Stimulated activated CD4-positive, alpha-beta T cell treated with anti-CD3 and anti-CD28 coated beads, TNF-alpha, amount 100 ng/mL, for 1 hour (primary cell): ENCODE measurements around the gene CCBE1.
"Not testable (repeated sequence)": the region's sequence is repeated elsewhere in the genome, so short reads cannot be mapped to it uniquely, and the experiment has no call there.

Experiments used
- DNase-seq, 3 donors: peaks; one replicate each; pipeline ENCODE4 v3.0.0-alpha.2; 2020; ENCODE audit warnings: low read depth in 3 of 3, low spot score in 1 of 3

CCBE1 gene

DNA sequence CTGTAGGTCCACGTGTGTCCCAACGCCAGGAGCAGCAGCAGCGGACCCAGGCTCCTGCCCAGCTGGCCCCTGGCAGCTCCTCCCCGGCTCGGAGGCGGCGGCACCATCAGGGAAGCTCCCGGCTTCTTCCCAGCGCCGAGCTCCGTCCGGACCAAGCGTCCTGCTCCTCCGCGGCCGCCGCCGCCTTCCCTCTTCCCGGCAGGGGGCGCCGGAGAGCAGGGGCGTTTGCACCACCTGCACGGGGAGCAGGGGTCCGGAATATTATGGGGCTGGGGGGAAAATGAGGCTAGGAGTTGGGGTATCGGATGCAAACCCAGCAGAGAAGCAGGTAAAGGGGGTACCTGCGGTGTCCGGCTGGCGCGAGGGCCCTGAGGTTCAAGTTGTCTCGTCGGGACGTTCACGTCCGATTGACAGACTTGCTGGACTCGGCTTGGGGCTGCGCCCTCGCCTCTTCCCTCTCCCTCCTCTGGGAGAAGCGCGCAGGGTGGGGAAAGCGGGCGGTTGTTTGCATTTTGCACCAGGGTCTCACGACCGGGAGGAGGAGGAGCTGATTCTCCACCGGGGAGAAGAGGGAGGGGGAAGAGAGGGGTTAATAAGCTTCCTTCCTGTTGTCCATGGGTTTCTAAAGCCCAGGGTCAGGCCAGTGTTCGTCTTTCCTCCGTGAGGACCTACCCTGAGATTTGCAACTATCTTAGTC is at the start of gene CCBE1:
Gene CCBE1 (minus strand): TSS at position 188 of the 697 bp plus-strand sequence.
- DNase-seq: peak in 1 of 3 donors; percentile 12

DNA sequence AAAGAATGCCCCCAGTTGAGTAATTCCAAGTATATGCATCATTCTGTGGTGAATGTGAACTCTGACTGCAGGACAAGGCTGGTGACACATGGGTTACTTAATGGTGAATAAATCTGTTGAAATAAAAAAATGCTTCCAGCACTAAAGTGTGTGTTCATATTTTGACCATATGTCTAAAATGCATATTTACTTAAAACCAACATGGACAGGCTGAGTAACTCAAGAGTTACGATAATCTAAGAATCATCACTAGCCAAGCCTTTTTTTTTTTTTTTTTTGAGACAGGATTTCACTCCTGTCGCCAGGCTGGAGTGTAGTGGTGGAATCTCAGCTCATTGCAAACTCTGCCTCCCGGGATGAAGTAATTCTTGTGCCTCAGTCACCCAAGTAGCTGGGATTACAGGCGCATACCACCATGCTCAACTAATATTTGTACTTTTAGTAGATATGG is 47.1 kb upstream of the CCBE1 start:
- no peak for DNase-seq

DNA sequence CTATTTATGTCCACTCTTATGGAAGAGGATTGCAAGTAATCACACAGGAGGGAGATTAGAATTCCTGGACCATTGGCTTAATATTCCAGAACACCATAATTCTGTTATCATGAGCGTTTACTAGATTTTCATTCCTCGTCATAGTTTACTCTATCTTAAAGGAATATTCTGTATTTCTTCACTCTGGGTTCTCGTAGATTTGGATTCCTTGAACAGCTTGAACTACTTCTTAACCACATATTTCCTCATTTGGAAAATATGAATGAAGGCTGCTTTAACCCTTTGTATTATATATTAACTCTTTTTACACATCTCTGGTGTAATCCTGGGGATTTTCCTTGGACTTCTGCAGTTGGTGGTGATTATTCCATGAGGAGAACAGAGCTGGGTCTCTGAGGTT is 46.3 kb upstream of the CCBE1 start:
- DNase-seq: no peak

DNA sequence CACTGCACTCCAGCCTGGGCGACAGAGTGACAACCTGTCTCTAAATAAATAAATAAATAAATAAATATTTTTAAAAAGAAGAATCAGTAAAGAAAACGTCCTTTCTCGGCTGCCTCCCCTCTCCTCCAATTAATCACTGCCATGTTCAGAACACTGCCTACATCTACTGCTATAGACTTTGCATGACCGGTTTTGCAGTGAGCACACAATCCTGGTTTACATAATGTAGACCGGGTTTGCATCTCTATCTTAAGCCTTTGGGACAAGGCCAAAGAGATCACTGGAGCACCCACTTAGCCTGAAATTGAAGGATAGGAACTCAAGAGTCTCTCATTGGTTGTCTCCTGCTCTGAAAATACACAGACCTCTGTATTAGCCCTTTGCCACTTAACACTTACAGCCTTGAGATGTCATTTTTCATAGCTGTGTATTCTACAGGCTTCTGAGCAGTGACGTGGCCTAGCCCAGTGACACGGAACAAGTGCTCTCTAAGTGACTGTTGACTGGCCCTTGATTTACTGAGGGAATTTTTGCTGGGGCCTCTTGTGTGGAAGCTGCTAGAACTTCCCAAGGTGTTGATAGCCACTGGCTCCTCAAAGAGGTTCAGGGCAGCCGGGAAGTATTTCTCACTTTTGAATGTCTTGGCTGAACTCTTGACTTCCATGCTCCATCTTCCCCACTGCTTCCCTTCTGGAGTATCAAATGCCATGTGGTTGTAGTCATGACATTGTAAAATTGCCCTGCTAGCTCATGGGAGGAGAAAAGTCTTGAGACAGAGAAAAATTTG is 45.3 kb upstream of the CCBE1 start:
- no peak for DNase-seq

DNA sequence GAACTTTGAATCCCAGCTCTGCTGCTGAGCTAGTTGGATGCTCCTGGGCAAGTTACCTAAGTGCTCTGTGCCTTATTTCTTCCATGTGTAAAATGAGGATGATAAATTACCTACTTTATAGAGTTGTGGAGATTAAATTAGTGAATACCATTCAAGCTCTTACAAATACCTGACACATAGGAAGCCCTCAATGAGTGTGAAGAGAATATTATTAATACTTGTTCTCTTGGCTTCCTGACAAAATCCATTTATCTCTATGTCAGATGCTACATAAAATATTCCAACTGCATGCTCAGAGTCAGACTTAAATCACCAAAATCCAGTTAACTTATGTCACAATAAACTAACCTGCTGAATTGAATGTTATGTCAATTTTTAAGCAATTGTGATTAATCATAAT is 42.9 kb upstream of the CCBE1 start:
- no peak for DNase-seq

DNA sequence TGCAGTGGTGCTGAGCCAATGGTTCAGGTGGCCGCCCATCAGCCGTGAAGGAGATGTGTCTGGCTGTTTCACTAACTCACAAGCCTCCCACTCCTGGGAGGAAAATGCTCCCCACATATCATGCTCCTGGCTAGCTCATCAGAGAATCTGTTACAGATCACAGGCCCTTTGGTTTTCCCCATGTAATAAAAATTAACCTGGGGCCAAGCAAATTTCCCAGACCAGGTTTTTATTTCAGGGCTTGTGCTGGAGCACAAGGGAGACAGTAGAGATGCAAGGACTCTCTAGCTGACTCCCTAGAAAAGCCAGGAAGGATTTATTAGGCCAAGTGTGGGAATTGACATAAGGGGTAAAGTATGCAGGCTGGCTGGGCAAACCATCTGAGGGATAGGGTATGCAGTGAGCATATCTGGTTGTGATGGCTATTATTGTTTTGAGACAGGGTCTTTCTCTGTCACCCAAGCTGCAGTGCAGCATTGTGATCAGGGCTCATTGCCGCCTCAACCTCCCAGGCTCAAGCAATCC is 40.6 kb upstream of the CCBE1 start:
- no peak for DNase-seq

DNA sequence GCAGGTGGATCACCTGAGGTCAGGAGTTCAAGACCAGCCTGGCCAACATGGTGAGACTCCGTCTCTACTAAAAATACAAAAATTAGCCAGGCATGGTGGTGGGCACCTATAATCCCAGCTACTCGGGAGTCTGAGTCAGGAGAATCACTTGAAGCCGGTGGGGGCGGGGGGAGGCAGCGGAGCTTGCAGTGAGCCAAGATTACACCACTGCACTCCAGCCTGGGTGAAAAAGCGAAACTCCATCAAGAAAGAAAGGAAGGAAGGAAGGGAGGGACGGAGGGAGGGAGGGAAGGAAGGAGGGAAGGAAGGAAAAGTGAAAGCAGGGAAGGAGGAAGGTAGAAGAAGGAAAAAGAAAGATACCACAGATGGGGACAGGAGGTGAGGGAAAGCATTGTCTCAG is 40.1 kb upstream of the CCBE1 start:
- not testable (repeated sequence) for DNase-seq

DNA sequence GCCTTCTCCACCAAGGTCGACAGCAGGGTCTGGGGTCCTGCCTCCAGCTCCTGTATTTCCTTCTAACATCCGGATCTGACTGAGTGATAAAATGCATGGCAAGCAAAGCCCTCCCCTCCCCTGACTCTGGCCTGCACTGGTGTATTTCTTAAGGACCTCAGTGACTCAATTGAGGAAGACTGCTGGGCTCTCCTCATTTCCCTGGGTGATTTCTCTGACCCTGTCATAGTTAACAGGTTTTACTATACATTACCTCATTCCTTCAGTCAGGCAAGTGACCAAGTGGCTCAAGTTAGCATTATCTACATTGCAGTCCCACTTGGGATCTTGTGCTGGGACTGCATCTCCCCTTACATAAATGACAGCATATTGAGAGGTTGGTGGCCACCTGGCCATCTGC is 38.8 kb upstream of the CCBE1 start:
- DNase-seq: no peak

DNA sequence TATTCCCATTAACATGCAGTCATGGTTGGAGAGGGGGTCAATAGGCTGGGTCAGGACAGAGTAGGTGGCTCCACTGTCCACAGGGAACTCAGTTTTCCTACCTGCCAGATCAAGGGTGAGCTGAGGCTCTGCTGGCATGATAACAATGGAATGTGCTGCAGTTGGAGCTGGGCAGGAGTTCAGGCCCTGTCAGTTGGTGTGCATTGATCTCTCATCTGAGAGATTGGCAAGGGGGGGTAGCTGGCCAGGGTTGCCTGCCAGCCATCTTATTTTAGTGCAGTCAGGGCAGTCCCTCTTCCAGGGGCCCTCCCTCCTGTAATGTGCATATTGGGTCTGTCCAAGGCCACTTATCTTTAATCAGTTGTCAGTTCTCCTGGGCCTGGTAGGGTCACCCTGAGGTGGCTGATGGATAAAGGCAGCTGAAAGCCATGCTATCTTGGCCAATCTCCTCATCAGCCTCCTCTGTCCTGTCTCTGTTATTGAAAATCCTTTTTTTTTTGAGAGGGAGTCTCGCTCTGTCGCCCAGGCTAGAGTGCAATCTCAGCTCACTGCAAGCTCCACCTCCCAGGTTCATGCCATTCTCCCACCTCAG is 38.1 kb upstream of the CCBE1 start:
- no peak for DNase-seq

DNA sequence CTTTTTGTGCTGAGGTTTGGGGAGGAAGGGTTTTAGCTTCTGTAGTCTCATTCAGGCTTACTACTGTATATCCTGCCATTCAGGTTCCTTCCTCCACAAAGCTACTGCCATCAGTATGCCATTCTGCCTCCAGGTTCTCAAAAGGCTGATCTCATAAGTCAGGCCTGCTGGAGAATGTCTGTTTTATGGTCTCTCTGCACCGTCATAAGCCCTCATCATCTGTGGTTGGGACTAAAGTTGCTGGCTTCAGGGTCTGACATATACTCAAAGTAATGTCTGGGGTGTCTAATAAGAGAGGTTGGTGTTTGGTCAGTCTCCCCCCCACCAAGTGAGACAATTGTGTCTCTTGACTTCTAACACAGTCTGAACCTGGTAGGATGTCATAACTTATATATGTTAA is 36.2 kb upstream of the CCBE1 start:
- DNase-seq: no peak

DNA sequence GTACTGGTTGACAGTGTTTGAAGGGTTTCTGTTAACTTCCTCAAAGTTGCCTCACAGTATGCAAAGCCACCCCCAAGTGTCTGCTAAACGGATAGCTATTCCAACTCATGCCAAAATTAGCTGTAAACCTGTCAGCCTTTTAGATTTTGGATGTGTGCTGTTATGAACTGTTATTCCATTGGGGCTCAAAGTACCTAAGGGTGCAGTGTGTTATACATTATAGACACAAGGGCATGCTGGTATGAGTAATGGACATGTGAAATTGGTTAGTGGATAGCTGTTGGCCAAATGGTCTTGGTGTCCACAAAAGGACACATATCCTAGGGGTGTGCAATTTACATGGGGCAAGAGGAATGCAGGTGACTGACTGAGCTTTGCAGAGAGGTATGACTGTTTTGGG is 33.7 kb upstream of the CCBE1 start:
- no peak for DNase-seq

DNA sequence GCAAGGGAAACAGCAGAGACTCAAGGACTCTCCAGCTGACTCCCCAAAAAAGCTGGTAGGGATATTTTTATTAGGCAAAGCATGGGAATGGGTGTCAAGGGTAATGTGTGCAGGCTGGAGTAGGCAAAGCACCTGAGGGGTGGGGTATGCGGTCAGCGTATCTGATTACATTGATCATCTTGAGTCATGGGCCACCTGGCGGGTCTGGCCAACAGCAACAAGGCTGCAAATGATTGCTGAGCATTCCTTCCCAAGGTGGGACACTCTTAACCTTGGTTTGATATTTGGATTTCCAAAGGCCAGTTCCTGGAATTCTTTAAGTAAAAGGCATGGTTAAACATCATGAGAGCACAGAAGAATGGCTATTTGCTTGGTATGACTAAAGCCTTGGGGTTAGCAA is 32.6 kb upstream of the CCBE1 start:
- DNase-seq: no peak

DNA sequence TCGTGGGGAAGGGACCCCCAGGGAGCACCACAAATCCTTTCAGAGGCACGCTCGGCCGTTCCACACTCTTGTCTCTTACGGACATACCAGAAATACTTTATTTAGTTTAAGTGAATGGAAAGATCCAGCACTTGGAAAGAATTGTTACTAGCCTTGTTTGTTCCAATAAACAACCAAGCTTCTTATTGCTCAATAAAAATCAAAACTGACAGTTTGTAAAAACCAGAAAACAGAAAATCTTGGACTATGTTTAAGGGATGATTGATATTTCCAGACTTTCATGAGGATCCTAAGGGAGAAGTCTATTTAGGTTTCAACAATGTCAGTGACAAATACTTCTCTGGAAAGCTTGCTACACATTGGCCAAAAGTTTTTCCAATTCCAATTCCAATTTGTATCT is 31.6 kb upstream of the CCBE1 start:
- DNase-seq: no peak

DNA sequence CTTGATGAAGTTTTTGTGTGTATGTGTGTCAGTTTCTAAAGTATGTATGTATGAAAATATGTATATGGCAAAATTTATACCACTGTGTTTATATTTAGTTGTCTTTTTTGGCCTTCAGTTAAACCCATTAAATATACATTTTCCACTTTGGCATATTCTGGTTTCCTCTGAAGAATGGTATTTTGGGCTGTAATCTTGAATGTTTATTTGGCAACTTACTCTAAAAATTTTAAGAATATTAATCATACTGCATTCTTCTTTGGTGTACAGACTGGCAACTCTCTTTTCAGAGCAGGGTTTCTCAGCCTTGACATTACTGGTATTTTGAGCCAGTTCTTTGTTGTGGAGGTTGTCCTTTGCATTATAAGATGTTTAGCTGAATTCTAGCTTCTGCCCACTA is 27.9 kb upstream of the CCBE1 start:
- no peak for DNase-seq

DNA sequence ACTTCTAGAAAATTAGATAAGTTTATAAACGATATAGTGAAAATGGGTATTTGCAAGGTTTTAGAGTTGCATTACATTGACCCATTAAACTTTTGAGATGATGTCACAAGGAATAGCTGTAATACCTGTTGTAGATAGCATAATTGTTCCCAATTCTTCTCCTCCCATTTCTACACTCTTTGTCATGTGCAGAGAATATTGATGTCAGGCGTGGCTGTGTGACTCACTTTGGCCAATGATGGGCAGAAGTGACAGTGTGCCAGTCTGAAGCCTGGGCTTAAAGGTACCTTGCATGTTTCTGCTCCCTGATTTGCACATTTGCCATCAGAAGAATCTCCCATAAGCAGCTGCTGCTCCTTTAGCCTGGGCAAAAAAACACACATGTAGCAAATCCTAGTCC is 26.9 kb upstream of the CCBE1 start:
- no peak for DNase-seq

DNA sequence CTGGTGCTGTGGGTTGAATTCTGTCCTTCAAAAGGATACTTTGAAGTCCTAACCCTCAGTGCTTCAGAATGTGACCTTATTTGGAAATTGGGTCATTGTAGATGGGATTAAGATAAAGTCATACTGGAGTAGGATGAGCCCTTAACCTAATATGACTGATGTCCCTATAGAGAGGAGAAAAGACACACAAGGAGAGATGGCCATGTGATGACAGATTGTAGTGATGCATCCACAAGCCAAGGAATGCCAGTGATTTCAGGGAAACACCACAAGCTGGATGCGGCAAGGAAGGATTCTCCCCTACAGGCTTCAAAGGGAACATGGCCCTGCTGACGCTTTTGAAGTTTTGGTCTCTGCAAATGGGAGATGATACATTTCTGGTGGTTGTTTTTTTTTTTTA is 24.7 kb upstream of the CCBE1 start:
- no peak for DNase-seq

DNA sequence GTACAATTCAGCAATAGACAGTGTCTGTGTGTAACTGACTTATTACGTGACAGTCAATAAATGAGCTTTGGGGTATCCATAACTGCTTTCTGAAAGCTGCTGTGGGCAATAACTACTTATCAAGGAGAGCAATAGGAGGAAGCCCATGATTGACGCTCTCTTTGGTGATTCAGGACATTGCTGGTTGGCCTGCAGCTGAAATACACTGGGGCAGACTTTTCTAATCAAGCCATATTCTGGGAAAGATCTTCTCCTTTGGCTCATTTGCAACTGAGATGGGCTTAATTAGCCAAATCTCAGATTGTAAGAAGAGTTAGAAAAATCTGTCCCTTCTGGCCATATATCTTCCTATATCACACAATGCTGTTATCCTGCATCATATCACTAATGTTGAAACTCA is 24.0 kb upstream of the CCBE1 start:
- no peak for DNase-seq

DNA sequence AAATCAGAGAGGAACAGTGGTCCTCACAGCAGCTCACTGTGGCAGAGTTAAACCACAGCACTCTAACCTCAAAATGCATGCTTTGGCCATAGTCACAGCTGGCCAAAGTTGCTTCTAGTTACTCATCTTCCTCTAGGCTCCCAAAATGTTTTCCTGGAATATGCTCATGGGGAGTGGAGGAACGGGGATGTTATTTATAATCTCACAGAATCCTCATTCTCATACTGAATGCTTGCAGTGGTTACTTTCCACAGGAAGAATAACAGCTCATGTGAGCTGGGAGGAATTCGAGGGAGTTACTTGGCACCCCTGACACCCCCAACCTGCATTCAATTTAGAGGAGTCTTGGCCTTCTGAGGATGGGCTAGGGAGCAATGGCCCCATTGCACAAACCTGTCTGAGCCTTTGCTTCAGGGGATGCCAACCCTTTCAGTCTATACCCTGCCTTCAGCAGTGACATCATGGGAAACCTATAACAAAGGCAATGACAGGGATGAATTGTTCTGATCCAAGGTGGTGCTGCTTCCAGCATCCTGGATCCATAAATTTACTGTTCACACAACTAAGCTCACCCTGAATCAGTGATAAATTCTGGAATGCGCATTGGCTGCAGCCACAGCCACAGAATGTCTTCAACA is 22.4 kb upstream of the CCBE1 start:
- DNase-seq: no peak

DNA sequence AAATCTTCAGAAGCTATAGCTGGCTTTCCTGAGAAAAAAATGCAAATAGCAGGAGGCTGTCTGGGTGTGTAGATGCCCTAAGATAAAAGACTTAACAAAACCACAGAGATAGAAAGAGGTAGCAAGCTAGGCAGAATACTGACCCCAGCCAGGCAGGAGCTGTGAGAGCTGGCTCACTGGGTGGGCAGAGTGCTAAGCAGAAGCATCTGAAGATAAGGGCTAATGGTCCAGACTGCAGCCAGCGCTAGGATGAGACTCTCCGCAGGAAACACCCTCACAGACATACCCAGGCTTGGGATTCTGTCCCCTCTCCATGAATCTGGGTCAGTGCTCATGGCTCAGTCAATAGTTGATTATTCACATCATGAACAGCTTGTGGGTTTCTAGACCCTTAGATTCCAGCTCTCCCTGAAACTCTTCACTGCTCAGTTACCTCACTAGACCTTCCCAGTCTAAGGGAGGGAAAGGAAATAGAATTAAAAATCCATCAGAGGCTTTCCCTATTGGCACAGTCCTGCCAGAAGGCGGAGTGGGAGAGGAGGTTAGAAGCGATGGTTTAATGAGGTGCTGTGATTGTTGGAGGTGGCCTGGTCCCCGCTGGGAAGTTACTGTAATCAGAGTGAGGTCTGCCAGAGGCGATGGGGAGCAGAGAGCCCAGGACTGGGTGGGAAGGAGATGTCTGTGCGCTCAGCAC is 21.4 kb upstream of the CCBE1 start:
- DNase-seq: no peak

DNA sequence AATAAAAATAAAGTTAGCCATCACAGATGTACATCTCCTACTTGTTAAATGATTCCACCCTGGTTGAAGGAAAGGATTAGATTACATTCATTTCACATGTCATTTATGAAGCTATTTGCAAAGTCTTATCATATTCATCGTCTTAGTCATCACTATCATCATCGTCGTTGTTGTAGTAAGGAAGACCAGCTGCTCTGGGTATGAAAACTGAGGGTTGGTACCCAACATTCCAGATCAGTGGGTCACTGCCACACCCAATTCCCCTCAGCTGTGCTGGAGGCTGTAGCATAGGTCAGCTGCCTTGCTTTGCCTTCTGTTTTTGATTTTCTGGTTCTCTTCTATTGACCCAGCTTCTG is 20.9 kb upstream of the CCBE1 start:
- DNase-seq: no peak

DNA sequence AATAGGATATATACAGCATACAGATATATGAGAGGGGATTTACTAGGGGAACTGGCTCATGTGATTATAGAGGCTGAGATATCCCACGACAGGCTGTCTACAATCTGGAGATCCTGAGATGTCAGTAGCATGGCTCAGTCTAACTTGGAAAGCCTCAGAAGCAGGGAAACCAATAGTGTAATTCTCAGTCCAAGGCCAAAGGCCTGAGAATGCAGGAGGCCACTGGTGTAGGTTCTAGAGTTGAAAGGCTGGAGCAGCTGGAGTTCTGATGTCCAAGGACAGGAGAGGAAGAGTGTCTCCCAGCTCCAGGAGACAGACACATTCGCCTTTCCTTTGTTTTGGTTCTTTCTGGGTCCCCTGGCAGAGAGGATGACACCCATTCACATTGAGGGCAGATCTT is 20.1 kb upstream of the CCBE1 start:
- no peak for DNase-seq
